ENCODE measurements around the gene GDPD4.

The GDPD4 gene

GRCh38 chr11:77266766-77267165 is 34.7 kb downstream of the GDPD4 start:
- Histone ChIP-seq H3K36me3 (ENCODE audit: insufficient read depth, low read length) (no peaks in the 10 kb centered on the region), H3K4me3 (ENCODE audit: low read length, poor library complexity, severe bottlenecking) (no peak overlapping the region), H3K4me2 (ENCODE audit: low read depth, low read length, poor library complexity, severe bottlenecking) (no peak overlapping the region), H3K9ac (ENCODE audit: low read depth, low read length, poor library complexity, severe bottlenecking) (no peak overlapping the region), H3K27me3 (ENCODE audit: insufficient read depth, low read length, poor library complexity, severe bottlenecking) (no peaks in the 10 kb centered on the region), H4K20me1 (ENCODE audit: insufficient read depth, low read length, poor library complexity, severe bottlenecking) (no peaks in the 10 kb centered on the region), H2AFZ (ENCODE audit: low read length) (no peak overlapping the region), H3K9me2 (replicated peaks; ENCODE audit: low read depth, low read length) (no peaks in the 10 kb centered on the region), H3K79me2 (ENCODE audit: insufficient read depth, low read length) (no peaks in the 10 kb centered on the region), H3K9me3 (ENCODE audit: insufficient read depth, low read depth, low read length) (no peaks in the 10 kb centered on the region; the same call in 1 of the 2 replicates), H3F3A (ENCODE audit: low read depth) (no peaks in the 10 kb centered on the region), H3K4me1 (ENCODE audit: insufficient read depth, low read length, poor library complexity, severe bottlenecking) (no peaks in the 10 kb centered on the region)
- TF ChIP-seq EZH2phosphoT487 (IDR thresholded peaks at IDR 0.05; ENCODE audit: borderline replicate concordance) (no peak), CTCF (conservative IDR thresholded peaks at IDR 0.05; ENCODE audit: low read length) (no peak)

DNA sequence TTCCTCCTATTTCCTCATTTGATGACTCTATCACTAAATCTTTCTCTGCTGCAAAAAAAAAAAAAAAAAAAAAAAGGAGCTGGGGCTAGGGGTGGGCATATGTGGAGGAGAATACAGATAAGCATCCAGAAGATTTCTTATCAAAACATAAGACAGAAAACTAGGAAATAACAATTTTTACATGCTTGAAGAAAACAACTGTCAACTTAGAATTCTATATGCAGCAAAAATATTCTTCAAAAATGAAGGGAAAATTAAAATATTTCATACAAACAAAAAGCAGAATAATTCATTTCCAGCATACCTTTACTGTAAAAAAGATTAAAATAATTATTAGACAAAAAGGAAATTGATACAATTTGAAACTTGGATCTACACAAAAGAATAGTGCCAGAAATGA is 38.7 kb downstream of the GDPD4 start:
- no peak overlapping the region for H3K4me3 ChIP-seq (ENCODE audit: low read length, poor library complexity, severe bottlenecking)
- H3K4me2 ChIP-seq (ENCODE audit: low read depth, low read length, poor library complexity, severe bottlenecking), result no peak overlapping the region
- H3K36me3 ChIP-seq (ENCODE audit: insufficient read depth, low read length), result no peaks in the 10 kb centered on the region
- H3K9me2 ChIP-seq (replicated peaks; ENCODE audit: low read depth, low read length), result no peaks in the 10 kb centered on the region
- no peak overlapping the region for H3K9ac ChIP-seq (ENCODE audit: low read depth, low read length, poor library complexity, severe bottlenecking)
- no peaks in the 10 kb centered on the region for H3F3A ChIP-seq (ENCODE audit: low read depth)
- no peaks in the 10 kb centered on the region for H3K27me3 ChIP-seq (ENCODE audit: insufficient read depth, low read length, poor library complexity, severe bottlenecking)
- no peaks in the 10 kb centered on the region for H4K20me1 ChIP-seq (ENCODE audit: insufficient read depth, low read length, poor library complexity, severe bottlenecking)
- no peaks in the 10 kb centered on the region; the same call in 1 of the 2 replicates for H3K9me3 ChIP-seq (ENCODE audit: insufficient read depth, low read depth, low read length)
- TF ChIP-seq CTCF (conservative IDR thresholded peaks at IDR 0.05; ENCODE audit: low read length) (no peak), EZH2phosphoT487 (IDR thresholded peaks at IDR 0.05; ENCODE audit: borderline replicate concordance) (no peak)
- H3K79me2 ChIP-seq (ENCODE audit: insufficient read depth, low read length), result no peaks in the 10 kb centered on the region
- no peak overlapping the region for H2AFZ ChIP-seq (ENCODE audit: low read length)
- H3K4me1 ChIP-seq (ENCODE audit: insufficient read depth, low read length, poor library complexity, severe bottlenecking), result no peaks in the 10 kb centered on the region

- H3K9me2 ChIP-seq (replicated peaks; ENCODE audit: low read depth, low read length), result no peaks in the 10 kb centered on the region
- H3K79me2 ChIP-seq (ENCODE audit: insufficient read depth, low read length), result no peaks in the 10 kb centered on the region
- TF ChIP-seq CTCF (conservative IDR thresholded peaks at IDR 0.05; ENCODE audit: low read length) (no peak), EZH2phosphoT487 (IDR thresholded peaks at IDR 0.05; ENCODE audit: borderline replicate concordance) (no peak)
- H3K27me3 ChIP-seq (ENCODE audit: insufficient read depth, low read length, poor library complexity, severe bottlenecking), result no peaks in the 10 kb centered on the region
- H3K4me1 ChIP-seq (ENCODE audit: insufficient read depth, low read length, poor library complexity, severe bottlenecking), result no peaks in the 10 kb centered on the region
- H2AFZ ChIP-seq (ENCODE audit: low read length), result no peak overlapping the region
- H3K9me3 ChIP-seq (ENCODE audit: insufficient read depth, low read depth, low read length), result no peaks in the 10 kb centered on the region; the same call in 1 of the 2 replicates
- no peaks in the 10 kb centered on the region for H3F3A ChIP-seq (ENCODE audit: low read depth)
- H3K36me3 ChIP-seq (ENCODE audit: insufficient read depth, low read length), result no peaks in the 10 kb centered on the region
- no peaks in the 10 kb centered on the region for H4K20me1 ChIP-seq (ENCODE audit: insufficient read depth, low read length, poor library complexity, severe bottlenecking)
- H3K4me3 ChIP-seq (ENCODE audit: low read length, poor library complexity, severe bottlenecking), result no peak overlapping the region
- H3K4me2 ChIP-seq (ENCODE audit: low read depth, low read length, poor library complexity, severe bottlenecking), result no peak overlapping the region
- H3K9ac ChIP-seq (ENCODE audit: low read depth, low read length, poor library complexity, severe bottlenecking), result no peak overlapping the region
Observed at GRCh38 chr11:77259641-77260040, 41.8 kb downstream of the GDPD4 start.
